HK-2 (cell line): ENCODE data around the gene MSH3.
"Not testable (repeated sequence)": the region's sequence is repeated elsewhere in the genome, so short reads cannot be mapped to it uniquely, and the experiment has no call there.

Source experiments
- DNase-seq: peaks from one replicate; pipeline ENCODE4 v3.0.0-alpha.2; 2018; ENCODE audit not compliant: unreplicated experiment

The MSH3 gene

DNA sequence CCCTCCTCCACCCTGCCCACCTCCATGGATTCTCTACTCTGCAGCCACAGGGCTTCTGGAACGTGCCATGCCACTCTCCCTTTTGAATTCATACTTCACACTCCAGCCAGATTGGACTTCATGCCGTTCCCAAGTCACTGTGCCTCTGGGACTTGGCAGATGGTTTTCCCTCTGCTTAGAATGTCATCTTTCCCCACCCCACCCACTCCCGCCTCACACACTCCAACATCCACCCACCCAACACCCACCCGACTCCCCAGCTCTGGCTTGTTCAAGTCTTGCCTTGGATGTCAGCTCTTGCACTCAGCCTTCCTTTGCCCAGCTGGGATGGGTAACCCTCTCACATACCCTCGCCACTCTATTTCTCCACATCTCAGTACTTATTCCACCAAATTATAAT is 142.4 kb downstream of the MSH3 start:
- no peak for DNase-seq

DNA sequence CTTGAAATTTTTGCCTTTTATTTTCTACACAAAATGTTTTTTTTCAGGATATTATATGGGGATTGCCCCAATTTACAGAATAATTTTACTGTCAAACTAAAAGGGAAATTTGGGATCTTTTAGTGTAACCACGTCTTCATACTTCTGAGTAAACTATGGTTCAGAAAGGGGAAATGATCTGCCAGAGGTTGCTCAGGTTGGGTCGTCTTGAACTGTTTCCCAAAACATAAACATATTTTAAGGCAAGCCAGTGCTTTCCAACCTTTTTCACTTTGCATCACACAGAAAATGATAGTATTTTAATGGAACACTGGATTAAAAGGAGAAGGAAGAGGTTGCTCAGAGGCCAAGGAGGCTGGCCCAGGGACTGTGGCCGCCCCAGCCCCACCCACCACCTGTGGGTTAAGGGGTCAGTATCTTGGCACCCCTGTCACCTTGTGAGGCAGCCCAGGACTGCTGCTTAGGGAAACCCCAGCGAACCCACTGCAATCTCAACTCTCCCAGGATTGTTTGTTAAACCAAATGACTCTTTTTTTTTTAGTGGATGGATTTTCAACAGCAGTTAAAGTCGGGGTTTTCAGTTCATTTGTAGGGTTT is 143.1 kb downstream of the MSH3 start:
- no peak for DNase-seq

GRCh38 chr5:80798166-80798565 is 143.7 kb downstream of the MSH3 start:
- DNase-seq, result no peak

- no peak for DNase-seq
Observed at GRCh38 chr5:80798633-80799032, 144.2 kb downstream of the MSH3 start.

- DNase-seq, result no peak
Observed at GRCh38 chr5:80799041-80799440, 144.6 kb downstream of the MSH3 start.

DNA sequence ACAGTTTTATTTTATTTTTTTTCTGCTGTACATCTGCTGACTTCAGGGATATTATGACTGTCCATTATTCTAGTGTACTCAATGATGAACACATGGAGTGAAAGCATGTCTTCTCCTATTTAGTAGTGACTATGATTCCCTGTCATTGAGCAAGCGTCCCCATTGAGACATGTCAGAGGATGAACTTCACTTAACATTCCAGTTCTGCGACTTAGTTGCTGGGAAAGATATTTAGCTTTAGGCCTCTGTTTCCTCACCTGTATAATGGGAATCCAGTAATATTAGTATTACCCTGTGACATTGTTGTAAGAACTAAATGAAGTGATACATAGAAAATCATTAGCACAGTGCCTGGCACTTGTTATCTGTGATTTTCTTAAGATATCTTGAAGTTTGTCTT is 145.1 kb downstream of the MSH3 start:
- no peak for DNase-seq

DNA sequence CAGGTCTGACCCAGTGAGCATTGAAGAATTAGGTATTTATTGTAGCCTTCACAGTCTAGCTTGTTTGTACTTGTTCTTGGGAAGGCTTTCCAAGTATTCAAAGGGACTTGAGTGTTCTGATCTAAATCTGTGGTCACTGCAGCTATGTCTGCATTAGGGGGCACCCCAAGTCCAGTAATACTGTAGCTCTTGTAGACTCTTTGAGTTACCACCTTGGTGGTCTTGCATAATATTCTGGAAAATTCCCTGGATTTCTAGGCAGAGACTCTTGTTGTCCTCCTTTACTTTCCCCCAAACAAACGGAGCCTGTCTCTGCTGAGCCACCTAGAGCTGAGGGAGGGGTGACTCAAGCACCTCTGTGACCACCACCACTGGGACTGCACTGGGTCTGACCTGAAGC is 149.9 kb downstream of the MSH3 start:
- DNase-seq, result no peak

GRCh38 chr5:80805038-80805437 is 150.6 kb downstream of the MSH3 start:
- no peak for DNase-seq

DNA sequence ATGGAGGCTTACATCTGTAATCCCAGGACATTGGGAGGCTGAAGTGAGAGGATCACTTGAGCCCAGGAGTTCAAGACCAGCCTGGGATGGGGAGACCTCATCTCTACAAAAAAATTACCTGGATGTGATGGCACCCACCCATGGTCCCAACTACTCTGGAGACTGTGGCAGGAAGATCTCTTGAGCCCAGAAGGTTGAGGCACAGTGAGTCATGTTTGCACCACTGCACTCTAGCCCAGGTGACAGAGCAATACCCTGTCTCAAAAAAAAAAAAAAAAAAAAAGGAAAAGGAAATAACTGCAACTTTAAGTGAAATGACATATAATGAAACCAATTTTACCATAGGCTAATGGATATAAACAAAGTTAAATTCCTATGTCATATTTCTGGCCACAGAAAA is 152.5 kb downstream of the MSH3 start:
- DNase-seq, result no peak

GRCh38 chr5:80809451-80809850 is 155.0 kb downstream of the MSH3 start:
- DNase-seq, result no peak

DNA sequence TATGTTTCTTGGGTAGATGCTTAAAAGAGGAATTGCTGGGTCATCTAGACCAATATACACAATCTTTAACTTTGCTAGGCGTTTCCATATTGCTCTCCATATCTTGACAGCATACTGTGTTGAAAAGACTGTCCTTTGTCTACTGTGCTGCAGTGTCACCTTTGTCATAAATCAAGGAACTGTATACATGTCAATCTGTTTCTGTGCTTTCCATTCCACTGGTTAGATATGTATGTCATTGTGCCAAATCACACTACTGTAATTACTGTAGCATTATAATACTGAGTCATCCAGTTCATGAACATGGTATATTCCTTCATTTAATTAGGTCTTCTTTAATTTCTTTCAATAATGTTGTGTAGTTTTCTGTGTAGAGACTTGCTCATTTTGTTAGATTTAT is 156.0 kb downstream of the MSH3 start:
- no peak for DNase-seq

DNA sequence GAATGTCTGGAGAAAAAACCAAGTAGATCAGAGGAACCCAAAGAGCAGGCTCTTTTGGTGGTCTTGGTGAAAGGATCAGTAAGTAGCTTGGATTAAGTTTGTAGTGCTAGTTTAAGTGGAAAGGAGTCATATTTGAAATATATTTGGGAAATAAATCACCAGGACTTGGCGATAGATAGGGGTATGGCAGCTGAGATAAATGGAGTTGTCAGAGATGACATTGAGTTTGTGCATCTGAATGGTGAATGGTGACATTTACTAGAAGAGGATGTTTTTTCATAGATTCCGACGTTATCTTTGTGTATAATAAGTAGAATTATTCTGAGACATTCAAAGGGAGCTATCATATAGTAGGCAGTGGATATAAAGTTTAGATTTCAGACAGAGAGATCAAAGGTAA is 162.1 kb downstream of the MSH3 start:
- DNase-seq, result no peak

- DNase-seq, result no peak
Observed at GRCh38 chr5:80820685-80821084, 166.2 kb downstream of the MSH3 start.

DNA sequence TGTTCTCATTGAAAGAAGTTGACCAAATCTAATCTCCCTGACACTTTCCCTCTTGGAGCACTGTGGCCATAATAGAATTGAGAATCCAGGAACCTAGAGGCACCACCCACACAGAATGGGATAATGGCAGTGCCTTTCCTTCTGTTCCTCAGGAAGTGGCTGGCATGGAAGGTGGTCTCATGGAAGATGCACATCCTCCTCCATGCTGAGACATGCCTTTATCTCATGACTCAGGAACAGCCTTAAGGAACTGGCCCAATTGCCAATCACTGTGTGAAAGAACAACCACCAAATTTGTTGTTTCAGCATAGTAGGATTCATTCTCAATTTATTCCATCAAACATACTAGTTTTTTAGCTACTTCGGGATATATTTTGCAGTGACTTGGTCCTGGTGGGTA is 168.2 kb downstream of the MSH3 start:
- no peak for DNase-seq

GRCh38 chr5:80824159-80824558 is 169.7 kb downstream of the MSH3 start:
- not testable (repeated sequence) for DNase-seq

DNA sequence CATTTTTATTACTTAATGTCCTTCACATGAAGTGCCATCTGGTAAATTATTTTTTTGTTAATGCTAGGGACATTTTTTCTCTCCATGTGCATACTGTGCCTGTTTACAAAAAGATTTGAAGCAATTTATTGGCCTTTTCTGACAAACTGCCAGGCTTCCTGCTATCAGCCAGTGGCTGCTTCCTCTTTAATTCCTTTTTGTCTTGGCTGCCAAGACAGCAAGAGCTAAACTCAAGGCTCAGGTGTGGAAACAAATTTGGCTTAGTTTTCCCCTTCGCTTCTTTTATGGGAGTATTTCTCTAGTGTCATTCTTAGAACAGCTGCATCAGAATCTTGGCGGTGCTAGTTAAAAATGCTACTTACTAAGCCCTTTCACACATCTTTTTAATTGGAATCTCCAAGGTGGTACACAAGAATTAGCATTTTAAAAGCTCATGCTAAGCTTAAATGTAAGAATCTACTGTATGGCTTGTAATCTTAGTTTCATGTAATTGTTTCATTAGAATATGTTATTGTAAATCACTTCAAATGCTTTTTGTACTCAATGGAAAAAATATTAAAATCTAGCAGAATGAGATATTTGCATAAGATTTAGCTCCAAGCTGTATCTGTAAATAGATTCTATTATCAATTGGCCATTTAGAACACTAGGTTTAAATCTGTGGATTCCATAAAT is 171.5 kb downstream of the MSH3 start:
- no peak for DNase-seq

- no peak for DNase-seq
Observed at GRCh38 chr5:80834710-80835109, 180.3 kb downstream of the MSH3 start.

- DNase-seq, result no peak
Observed at GRCh38 chr5:80835128-80835527, 180.7 kb downstream of the MSH3 start.

DNA sequence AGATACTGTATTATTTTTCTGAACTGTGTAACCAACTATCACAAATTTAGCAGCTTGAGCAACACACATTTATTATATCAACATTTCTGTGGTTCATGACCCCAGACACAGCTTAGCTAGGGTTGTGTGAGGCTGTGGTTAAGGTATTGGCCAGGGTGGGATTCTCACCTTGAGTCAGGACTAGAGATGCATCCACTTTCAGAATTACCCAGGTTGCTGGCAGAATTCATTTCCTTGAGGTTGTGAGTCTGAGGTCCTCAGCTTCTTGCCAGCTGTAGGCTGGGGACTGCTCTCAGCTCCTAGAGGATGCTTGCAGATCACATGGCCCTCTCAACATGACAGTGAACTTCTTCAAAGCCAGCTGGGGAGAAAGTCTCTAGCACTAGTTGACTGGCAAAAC is 183.2 kb downstream of the MSH3 start:
- no peak for DNase-seq

GRCh38 chr5:80841026-80841797 is 186.8 kb downstream of the MSH3 start:
- DNase-seq, result not testable (repeated sequence)

GRCh38 chr5:80846422-80846821 is 192.0 kb downstream of the MSH3 start:
- not testable (repeated sequence) for DNase-seq

- DNase-seq, result not testable (repeated sequence)
Observed at GRCh38 chr5:80850168-80850567, 195.7 kb downstream of the MSH3 start.
